ENCODE data around the gene CD209.

DNA sequence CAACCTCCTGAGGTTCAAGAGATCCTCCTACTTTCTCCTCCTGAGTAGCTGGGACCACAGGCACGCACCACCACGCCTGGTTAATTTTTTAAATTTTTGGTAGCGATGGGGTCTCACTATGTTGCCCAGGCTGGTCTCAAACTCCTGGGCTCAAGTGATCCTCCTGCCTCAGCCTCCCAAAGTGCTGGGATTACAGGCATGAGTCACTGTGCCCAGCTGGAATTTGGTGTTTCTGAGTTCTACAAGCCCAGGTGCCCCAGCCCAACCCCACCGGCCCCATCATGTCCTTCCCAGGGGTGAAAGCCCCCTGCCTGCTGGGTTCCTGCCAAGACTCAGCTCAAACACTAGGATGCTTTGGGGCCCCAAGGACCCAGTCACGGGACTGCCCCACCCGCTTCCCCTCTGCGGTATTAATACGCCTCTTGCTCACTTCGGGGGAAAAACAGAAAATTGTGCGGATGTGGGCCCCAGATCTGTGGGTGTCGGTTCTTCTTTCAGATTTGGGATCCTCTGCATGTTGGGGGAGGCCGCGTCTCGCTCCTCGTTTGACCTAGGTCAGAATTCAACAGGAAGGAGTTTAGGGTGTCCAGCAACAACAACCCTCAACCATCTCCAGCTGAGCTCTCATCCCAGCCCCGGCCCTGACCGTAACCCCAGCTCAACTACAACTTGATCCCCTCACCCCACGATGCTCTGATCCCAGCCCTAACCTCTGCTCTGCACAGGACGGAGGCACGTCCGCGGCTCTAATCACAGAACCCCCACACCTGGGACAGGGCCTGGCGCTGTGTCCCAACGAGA is 41.7 kb downstream of the CD209 start:
- TF ChIP-seq POLR2A (IDR thresholded peaks at IDR 0.05) (no peak), CTCF (IDR thresholded peaks at IDR 0.05) (no peak)
